Activated CD4-positive, alpha-beta T cell treated with anti-CD3 and anti-CD28 coated beads, Interleukin-2, amount 50 U/mL, for 4 hours (primary cell): ENCODE measurements around the gene NIPSNAP3A.
"Not testable (repeated sequence)": the region's sequence is repeated elsewhere in the genome, so short reads cannot be mapped to it uniquely, and the experiment has no call there.

ENCODE experiments used
- DNase-seq, 2 experiments: peaks; one replicate each; pipeline ENCODE4 v3.0.0-alpha.2; 2020

The NIPSNAP3A gene

GRCh38 chr9:104747565-104748358 lies at the start of gene NIPSNAP3A:
Gene NIPSNAP3A, plus strand, starts transcription at chr9:104747683. Its CDS starts 110 bp downstream, at chr9:104747793.
- peak; percentile 80 to 81 for DNase-seq

GRCh38 chr9:104700306-104700705 lies 47.2 kb upstream of the NIPSNAP3A start:
- no peak for DNase-seq

- not testable (repeated sequence) for DNase-seq
Measured at GRCh38 chr9:104708737-104709136, 38.7 kb upstream of the NIPSNAP3A start.

DNA sequence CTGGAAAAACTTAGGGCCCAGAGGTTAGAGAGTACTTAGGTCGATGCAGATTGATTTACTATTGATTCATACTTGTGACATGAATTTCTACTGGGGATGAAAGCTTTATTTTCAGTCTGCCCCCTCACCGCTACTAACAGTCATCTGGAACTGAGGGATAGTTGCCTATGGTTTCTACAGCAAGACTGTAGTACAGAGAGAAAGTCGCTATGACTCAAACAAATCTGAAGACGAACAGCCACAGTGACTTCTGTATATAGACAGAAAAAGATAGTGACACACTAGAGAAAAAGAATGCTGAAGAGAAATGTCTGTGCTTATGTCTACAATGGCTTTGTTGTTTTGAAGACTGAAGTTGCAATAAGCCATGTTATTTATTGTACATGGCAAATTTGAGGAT lies 35.9 kb upstream of the NIPSNAP3A start:
- no peak for DNase-seq

DNA sequence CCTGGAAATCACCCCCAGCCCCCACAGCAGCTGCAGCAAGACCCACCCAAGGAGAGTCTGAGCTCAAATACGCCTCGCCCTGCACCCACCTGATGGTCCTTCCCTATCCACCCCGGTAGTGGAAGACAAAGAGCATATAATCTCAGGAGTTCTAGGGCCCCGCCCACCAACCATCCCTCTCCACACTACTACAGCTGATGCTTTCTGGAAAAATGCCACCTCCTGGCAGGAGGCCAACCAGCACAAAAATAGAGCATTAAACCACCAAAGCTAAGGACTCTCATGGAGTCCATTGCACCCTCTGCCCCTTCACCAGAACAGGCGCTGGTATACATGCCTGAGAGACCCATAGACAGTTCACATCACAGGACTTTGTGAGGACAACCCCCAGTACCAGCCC lies 22.5 kb upstream of the NIPSNAP3A start:
- no peak for DNase-seq

DNA sequence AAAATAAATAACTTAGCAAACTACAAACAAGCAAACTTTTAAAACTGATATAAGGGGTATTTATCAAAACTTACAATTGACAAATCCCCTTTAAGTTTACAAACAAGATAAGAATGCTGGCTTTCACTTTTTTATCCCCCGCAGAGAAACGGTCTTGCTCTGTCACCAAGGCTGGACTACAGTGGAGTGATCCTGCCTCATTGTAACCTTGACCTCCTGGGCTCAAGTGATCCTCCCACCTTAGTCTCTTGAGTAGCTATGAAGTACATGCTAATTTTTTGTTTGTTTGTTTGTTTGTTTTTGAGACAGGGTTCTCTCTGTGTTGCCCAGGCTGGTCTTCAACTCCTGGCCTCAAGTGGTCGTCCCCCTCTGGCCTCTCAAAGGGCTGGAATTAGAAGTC lies 9.0 kb upstream of the NIPSNAP3A start:
- DNase-seq: no peak

- no peak for DNase-seq
Measured at GRCh38 chr9:104740621-104741020, 6.9 kb upstream of the NIPSNAP3A start.

DNA sequence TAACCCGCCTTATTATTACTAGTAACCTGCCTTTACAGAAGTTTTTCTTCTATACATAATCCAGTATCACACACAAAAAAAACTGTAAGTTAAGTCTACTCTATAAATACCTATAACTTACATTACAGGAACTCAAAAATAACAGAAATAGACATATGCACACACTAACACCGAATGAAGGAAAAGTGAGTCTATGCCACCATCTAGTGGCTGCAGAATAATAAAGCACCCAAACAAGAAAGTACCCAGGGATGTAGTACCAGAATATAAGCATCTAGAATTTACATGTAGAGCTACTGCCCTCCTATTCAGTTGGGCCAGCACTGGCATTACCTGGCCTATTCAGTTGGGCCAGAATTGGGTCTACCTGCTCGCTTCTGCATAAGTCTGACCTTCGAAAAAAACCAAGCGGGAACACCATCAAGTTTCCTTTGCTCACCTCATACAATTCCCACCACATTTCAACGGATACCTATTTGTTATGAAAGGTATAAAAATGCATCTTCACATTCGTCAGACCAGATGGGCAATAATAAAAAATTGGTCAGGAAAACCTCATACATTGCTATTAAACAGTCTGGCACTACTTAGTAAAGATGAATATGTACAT lies 4.0 kb upstream of the NIPSNAP3A start:
- no peak for DNase-seq

DNA sequence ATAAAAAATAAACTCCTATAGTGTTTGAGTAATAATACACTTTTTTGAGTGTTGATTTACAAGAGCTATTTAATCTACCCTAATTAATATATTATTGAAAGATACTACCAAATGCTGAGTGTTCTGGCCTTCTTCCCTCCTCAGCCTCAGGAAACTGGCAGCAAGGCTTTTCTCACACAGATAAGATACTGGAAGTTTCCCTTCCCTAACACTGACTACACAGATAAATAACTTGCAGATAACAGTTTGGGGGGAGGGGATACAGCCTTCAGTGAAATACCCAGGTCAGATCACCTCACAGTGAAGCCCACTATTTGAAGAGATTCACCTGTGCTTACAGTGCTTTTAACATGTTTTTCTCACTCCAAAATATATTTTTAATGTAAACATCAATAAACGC lies 1.6 kb upstream of the NIPSNAP3A start:
- DNase-seq: no peak

DNA sequence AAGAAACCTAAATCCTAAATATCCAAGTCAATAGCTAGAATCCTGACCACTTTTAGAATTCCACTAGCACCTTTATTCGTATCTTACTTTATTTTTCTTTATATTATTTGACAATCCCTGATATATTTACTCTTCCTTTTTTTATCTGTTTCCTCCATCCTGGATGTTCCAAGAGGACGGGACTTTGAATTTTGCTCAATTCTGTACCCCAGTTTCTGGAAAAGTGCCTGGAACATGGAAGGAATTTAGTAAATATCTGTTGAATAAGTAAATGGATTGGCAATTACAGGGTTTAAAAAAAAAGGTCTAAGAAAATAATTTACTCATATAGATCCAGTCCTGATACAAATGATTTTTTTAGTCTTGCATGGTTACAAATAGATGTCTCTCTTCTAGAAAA lies 1.2 kb upstream of the NIPSNAP3A start:
- no peak for DNase-seq

DNA sequence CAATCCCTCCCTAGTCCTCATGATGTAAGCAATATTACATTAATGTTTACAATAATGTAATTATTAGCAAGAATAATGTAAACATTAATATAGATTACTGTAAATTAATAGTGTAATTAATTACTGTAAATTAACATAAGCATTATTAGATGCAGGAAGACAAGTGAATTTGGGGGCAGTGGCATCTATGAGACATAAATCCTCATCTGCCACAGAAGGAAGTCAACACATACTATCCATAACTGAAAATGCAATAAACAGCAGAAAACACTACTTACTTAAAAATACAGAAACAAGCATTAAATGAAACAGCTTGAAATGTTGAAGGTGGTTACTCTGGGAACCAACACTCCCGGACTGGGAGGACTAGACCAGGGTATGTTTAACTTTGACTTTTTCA lies 685 bp upstream of the NIPSNAP3A start:
- DNase-seq: no peak

GRCh38 chr9:104747245-104747564 lies 278 bp upstream of the NIPSNAP3A start:
- DNase-seq: no peak

- DNase-seq: no peak
Measured at GRCh38 chr9:104748359-104749031, 1.0 kb downstream of the NIPSNAP3A start.

DNA sequence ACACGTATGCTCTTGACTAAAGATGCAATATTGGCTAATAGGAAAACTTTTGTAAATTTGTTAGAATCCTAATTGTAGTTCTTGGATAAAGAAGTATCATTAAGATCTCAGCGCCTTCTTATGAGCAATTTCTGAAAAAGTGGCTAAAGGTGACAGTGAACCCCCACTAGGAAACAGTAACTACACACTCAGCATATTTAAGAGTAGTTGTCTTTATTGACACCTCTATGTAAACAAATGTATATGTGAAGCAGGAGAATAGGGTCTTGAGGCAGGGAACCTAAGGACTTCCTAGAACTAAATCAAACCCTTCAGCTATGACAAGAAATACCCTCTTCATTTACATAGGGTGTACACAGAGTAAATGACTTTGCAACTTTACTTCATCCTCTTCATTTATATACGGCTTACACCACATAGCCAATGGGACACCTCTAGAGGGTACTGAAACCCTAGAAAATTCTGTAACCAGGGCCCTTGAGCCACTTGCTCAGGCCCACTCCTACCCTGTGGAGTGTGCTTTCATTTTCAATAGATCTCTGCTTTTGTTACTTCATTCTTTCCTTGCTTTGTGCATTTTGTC lies 2.8 kb downstream of the NIPSNAP3A start:
- no peak for DNase-seq

GRCh38 chr9:104758974-104759373 lies 11.5 kb downstream of the NIPSNAP3A start:
- no peak for DNase-seq

- DNase-seq: no peak
Measured at GRCh38 chr9:104765138-104765537, 17.7 kb downstream of the NIPSNAP3A start.

DNA sequence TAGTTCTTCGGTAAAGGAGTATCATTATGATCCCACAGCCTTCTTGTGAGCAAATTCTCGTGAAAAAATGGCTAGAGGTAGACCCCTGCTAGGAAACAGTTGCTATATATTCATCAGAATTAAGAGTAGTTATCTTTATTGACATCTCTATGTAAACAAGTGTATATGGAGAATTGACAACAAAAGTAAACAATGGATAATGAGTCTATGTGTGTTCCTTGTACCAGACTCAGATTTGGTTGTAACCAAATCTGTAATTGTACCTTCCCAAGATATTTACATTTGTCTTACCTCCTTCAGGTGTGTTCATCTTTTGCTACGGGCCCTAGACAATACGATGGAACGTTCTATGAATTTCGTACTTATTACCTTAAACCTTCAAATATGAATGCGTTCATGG lies 18.5 kb downstream of the NIPSNAP3A start:
- no peak for DNase-seq

- DNase-seq: no peak
Measured at GRCh38 chr9:104767507-104767906, 20.0 kb downstream of the NIPSNAP3A start.

GRCh38 chr9:104769029-104769428 lies 21.5 kb downstream of the NIPSNAP3A start:
- DNase-seq: not testable (repeated sequence)

GRCh38 chr9:104769655-104770054 lies 22.2 kb downstream of the NIPSNAP3A start:
- DNase-seq: no peak

GRCh38 chr9:104772714-104773510 lies 25.4 kb downstream of the NIPSNAP3A start:
- DNase-seq: no peak

DNA sequence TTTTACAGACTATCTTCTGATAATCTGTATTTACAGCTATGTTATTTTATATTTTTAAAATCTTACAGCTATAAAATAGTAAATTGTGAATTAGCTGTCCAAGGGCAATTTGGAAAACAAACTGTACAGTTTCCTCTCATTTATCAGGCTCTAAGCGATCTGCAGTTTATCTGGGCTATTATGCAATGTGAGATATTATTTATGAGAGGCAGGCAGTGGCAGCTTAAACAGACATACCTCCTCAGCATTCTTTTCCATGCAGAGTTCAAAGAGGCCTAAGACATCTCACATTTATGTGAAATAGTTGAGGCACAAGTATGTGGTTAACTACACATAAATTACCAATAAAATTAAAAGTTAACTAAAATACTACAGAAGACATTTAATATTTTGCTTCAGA lies 26.6 kb downstream of the NIPSNAP3A start:
- no peak for DNase-seq
